ENCODE results near the gene SNAP47.
A peak's percentile ranks its signal among the peaks of the same experiment; 100 is the strongest.

The SNAP47 gene

DNA sequence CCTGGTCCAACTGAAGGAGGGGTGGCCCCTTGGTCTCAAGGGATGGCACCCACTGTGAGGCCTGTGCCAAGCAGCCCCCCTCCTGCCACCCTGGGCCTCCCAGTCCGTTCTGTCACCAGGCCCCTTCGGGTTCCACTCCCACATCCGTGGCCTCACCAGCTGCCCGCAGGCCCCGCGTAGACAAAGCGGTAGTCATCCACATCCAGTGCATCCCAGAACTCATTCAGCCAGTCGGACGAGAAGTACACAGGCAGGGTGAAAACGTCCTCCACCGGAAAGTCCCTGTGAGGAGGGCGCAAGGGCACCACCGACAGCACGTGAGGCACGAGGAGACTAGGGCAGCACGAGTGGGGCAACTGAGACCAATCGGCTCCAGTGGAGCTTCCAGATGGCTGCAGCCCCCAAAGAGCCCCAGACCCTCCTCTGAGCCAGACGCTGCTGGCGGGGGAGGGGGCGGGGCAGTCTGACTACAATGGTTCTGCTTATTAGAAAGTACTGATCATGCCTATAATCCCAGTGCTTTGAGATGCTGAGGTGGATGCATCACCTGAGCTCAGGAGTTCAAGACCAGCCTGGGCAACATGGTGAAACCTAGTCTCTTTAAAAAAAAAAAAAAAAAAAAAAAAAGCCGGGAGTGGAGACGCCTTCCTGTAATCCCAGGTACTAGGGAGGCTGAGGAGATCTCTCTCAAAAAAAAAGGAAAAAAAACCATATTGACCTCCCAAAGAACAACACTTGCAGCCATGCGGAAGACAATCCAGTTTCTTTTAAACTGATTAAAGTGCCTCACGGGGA lies 1.3 kb upstream of the SNAP47 start:
- no peaks in the 10 kb centered on the region for H4K20me1 ChIP-seq (ENCODE audit: insufficient read depth)
- 0 out of 2 replicates have a peak overlapping the region, but pooled peaks have one; percentile 85 for H2AFZ ChIP-seq (ENCODE audit: low read depth)
- peaks cover 52% of the 10 kb centered on the region for H3K79me2 ChIP-seq (ENCODE audit: insufficient read depth, low read depth)
- peaks cover 29% of the 10 kb centered on the region for H3K4me1 ChIP-seq (ENCODE audit: low read depth, poor library complexity, severe bottlenecking)
- TF ChIP-seq, protein P1, sequence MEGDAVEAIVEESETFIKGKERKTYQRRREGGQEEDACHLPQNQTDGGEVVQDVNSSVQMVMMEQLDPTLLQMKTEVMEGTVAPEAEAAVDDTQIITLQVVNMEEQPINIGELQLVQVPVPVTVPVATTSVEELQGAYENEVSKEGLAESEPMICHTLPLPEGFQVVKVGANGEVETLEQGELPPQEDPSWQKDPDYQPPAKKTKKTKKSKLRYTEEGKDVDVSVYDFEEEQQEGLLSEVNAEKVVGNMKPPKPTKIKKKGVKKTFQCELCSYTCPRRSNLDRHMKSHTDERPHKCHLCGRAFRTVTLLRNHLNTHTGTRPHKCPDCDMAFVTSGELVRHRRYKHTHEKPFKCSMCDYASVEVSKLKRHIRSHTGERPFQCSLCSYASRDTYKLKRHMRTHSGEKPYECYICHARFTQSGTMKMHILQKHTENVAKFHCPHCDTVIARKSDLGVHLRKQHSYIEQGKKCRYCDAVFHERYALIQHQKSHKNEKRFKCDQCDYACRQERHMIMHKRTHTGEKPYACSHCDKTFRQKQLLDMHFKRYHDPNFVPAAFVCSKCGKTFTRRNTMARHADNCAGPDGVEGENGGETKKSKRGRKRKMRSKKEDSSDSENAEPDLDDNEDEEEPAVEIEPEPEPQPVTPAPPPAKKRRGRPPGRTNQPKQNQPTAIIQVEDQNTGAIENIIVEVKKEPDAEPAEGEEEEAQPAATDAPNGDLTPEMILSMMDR (conservative IDR thresholded peaks at IDR 0.05; ENCODE audit: low read depth, low read length): no peak
- H3K9ac ChIP-seq: peak overlapping the region; percentile 76; the same call in 1 of the 2 replicates
- H3K4me2 ChIP-seq: peak overlapping the region; percentile 41
- no peak overlapping the region for H3K27ac ChIP-seq
- no peaks in the 10 kb centered on the region for H3K27me3 ChIP-seq (ENCODE audit: insufficient read depth, low read depth)
- H3K36me3 ChIP-seq (ENCODE audit: insufficient read depth): no peaks in the 10 kb centered on the region
- H3K4me3 ChIP-seq (IDR thresholded peaks at IDR 0.05; ENCODE audit: insufficient read depth, low read depth, low read length): peak overlapping the region; percentile 66

DNA sequence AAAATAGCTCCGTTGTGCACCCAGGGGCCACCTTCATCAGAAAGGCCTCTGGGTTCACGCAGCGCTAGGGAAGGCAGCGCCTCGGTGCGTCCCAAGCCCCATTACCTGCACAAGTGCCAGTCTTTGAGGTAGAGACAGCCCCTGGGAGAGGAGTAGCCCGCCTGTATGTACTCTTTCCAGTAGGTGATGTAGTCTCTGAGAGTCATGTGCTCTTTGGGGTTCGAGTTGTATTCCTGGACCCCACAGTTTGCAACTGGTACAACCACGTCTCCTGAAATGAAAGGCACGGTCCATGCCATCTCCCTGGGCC lies 734 bp upstream of the SNAP47 start:
- Histone ChIP-seq H3K27ac (peak overlapping the region; percentile 52), H3K4me2 (peak overlapping the region; percentile 41), H3K36me3 (ENCODE audit: insufficient read depth) (no peaks in the 10 kb centered on the region), H3K4me3 (IDR thresholded peaks at IDR 0.05; ENCODE audit: insufficient read depth, low read depth, low read length) (peak overlapping the region; percentile 72), H4K20me1 (ENCODE audit: insufficient read depth) (no peaks in the 10 kb centered on the region), H3K4me1 (ENCODE audit: low read depth, poor library complexity, severe bottlenecking) (peaks cover 24% of the 10 kb centered on the region), H2AFZ (ENCODE audit: low read depth) (peak overlapping the region; percentile 85), H3K79me2 (ENCODE audit: insufficient read depth, low read depth) (peaks cover 57% of the 10 kb centered on the region), H3K9ac (peak overlapping the region; percentile 76), H3K27me3 (ENCODE audit: insufficient read depth, low read depth) (no peaks in the 10 kb centered on the region)
- TF ChIP-seq, protein P1 (conservative IDR thresholded peaks at IDR 0.05; ENCODE audit: low read depth, low read length): no peak

DNA sequence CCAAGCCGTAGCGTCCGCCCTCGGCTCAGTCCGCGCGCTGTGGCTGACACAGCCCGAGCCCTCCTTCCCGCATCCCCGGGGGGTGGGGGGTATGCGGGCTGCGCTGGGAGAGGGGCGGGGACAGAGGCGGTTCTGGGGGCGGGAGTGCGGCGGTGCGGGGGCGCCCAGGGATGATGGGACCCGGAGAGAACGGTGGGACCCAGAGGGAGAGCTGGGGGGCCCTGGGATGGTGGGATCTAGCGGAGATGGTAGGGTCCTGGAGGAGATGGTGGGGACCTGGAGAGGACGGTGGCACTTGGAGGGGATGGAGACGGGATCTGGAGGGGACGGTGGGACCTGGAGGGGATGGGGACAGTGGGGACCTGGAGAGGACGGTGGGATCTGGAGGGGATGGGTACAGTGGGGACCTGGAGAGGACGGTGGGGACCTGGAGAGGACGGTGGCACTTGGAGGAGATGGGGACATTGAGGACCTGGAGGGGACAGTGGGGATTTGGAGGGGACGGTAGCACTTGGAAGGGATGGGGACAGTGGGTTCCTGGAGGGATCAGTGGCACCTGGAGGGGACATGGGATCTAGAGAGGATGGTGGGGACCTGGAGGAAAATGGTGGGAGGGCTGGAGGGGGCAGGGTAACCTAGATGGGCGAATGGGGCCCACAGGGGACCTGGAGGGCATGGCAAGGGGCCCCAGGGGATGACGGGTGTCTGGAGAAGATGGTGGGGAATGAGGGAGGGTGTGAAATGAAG lies 477 bp downstream of the SNAP47 start:
- TF ChIP-seq, protein P1 (conservative IDR thresholded peaks at IDR 0.05; ENCODE audit: low read depth, low read length): no peak
- H2AFZ ChIP-seq (ENCODE audit: low read depth): peak overlapping the region; percentile 59
- H3K4me2 ChIP-seq: peak overlapping the region; percentile 49
- peaks cover 62% of the 10 kb centered on the region for H3K79me2 ChIP-seq (ENCODE audit: insufficient read depth, low read depth)
- H3K27me3 ChIP-seq (ENCODE audit: insufficient read depth, low read depth): no peaks in the 10 kb centered on the region
- no peak overlapping the region for H3K27ac ChIP-seq
- H4K20me1 ChIP-seq (ENCODE audit: insufficient read depth): no peaks in the 10 kb centered on the region
- no peaks in the 10 kb centered on the region for H3K36me3 ChIP-seq (ENCODE audit: insufficient read depth)
- H3K4me1 ChIP-seq (ENCODE audit: low read depth, poor library complexity, severe bottlenecking): peaks cover 12% of the 10 kb centered on the region
- H3K9ac ChIP-seq: peak overlapping the region; percentile 76
- H3K4me3 ChIP-seq (IDR thresholded peaks at IDR 0.05; ENCODE audit: insufficient read depth, low read depth, low read length): no peak overlapping the region

DNA sequence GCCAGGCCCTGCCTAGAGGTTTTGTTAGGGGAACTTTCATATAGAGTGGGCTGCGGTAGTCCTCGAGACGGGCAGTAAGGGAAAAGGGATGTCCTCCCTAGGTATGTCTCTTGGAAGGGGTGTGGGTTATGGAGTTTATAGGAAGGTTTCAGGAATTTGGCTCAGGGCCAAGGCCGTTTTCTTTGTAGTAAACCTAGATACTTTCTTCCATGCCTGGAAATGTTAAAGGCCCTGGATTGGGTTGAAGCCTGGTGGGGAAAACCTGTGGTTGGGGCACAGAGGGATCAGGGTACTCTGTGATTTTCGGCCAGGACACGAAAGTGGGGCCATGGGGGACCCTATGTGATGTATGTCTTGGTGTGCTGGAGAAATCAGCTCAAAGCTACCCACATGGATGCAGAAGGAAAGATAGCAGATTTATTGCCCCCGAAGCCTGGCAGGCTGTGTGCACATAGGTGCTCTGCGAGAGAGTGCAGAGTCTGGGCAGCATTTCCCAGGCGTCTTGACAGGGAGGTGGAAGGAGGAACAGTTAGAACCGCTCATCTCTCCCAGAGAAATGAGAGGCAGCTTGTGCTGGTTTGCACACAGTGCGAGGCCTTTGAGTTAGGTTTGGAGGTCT lies 1.7 kb downstream of the SNAP47 start:
- Histone ChIP-seq H3K9ac (no peak overlapping the region), H3K36me3 (ENCODE audit: insufficient read depth) (no peaks in the 10 kb centered on the region), H4K20me1 (ENCODE audit: insufficient read depth) (no peaks in the 10 kb centered on the region), H3K4me2 (no peak overlapping the region; the same call in 1 of the 2 replicates), H2AFZ (ENCODE audit: low read depth) (no peak overlapping the region), H3K27me3 (ENCODE audit: insufficient read depth, low read depth) (no peaks in the 10 kb centered on the region), H3K79me2 (ENCODE audit: insufficient read depth, low read depth) (peaks cover 66% of the 10 kb centered on the region), H3K4me3 (IDR thresholded peaks at IDR 0.05; ENCODE audit: insufficient read depth, low read depth, low read length) (no peak overlapping the region), H3K4me1 (ENCODE audit: low read depth, poor library complexity, severe bottlenecking) (peaks cover 8% of the 10 kb centered on the region), H3K27ac (no peak overlapping the region)
- TF ChIP-seq, protein P1 (conservative IDR thresholded peaks at IDR 0.05; ENCODE audit: low read depth, low read length): no peak
